Measurements from ENCODE around the gene GNG7. TPM values are rescaled to one million over a fixed set of nuclear protein-coding genes. Genes with fewer than 3 reads are reported as not detected.

The GNG7 gene
- total RNA-seq, 1 donor from 2014 or later = 0.68 TPM

GRCh38 chr19:2461751-2462634, 240.5 kb downstream of the GNG7 start:
- peak; percentile 57 for ATAC-seq

Other genes with a start within 250 kb of the GNG7 start
- gene LMNB2, start 245.7 kb downstream of the GNG7 start, total RNA-seq = 50.4 TPM
- gene GADD45B, start 226.6 kb downstream of the GNG7 start, total RNA-seq = 26.3 TPM
- 1.00 TPM for gene DIRAS1, start 18.7 kb upstream of the GNG7 start, total RNA-seq
- gene SLC39A3, start 37.3 kb upstream of the GNG7 start, total RNA-seq = 21.0 TPM
- gene SGTA, start 80.6 kb upstream of the GNG7 start, total RNA-seq = 32.4 TPM
- 50.3 TPM for gene THOP1, start 82.8 kb upstream of the GNG7 start, total RNA-seq
- 2.7 TPM for gene ZNF554, start 117.2 kb upstream of the GNG7 start, total RNA-seq
- gene ZNF555, start 138.8 kb upstream of the GNG7 start, total RNA-seq = 1.7 TPM
- gene ZNF556, start 164.6 kb upstream of the GNG7 start, total RNA-seq = 0.60 TPM
- gene ZNF57, start 198.2 kb upstream of the GNG7 start, total RNA-seq = 4.7 TPM
- 2.4 TPM for gene ZNF77, start 242.3 kb upstream of the GNG7 start, total RNA-seq